AG04450 (cell line): ENCODE data around the gene ALOX5. TPM values are rescaled to one million over a fixed set of nuclear protein-coding genes. Genes with fewer than 3 reads are reported as not detected.

Experiments used
- CTCF ChIA-PET: fragments of 300-600, 350-600 bp; formaldehyde crosslinking; extraction: SDS; loops from one replicate; lab custom pipeline; 2022; ENCODE audit warnings: antibody characterized with exemption, inconsistent platforms; lab: Charles Lee
- POLR2A ChIA-PET: fragments of 350-600 bp; formaldehyde crosslinking; extraction: SDS; loops from one replicate; lab custom pipeline; 2021; ENCODE audit warnings: antibody characterized with exemption, inconsistent platforms; lab: Yijun Ruan, JAX
- DNase-seq: peaks from one replicate; pipeline ENCODE4 v3.0.0-alpha.2; 2011; ENCODE audit warnings: low read depth, low spot score
- H3K27ac ChIP-seq: one replicate; pipeline ENCODE4 v1.5.1; 2012; ENCODE audit warnings: low read depth, low read length, control low read depth
- H3K27me3 ChIP-seq: one replicate; pipeline ENCODE4 v1.6.0; 2012; ENCODE audit warnings: low read length; ENCODE audit not compliant: control insufficient read depth, insufficient read depth
- H3K4me3 ChIP-seq: 2 replicates; pipeline ENCODE4 v1.5.1; 2011; ENCODE audit warnings: mild to moderate bottlenecking, low read depth, low read length, control low read depth
- H3K9me3 ChIP-seq: 2 replicates; pipeline ENCODE4 v1.5.1; 2012; ENCODE audit warnings: low read length; ENCODE audit not compliant: control insufficient read depth, insufficient read depth
- CTCF ChIP-seq: IDR thresholded peaks from 2 replicates; pipeline ENCODE4 v1.5.1; 2011; ENCODE audit warnings: low read depth, low read length, control low read depth, inconsistent platforms
- polyA plus RNA-seq: library from polyadenylated mRNA; depleted of rRNA; stranded (reverse); fragments of >200 nt; gene quantifications from 2 replicates; pipeline ENCODE4 v1.2.3, GENCODE V29; 2011

ALOX5 gene
- polyA plus RNA-seq, 1 experiment: not detected

GRCh38 chr10:45443101-45444009 lies 69.3 kb downstream of the ALOX5 start:
- Histone ChIP-seq H3K27me3 (peaks cover 7% of the 10 kb centered on the region), H3K27ac (no peak overlapping the region), H3K4me3 (no peak overlapping the region), H3K9me3 (peaks cover 6% of the 10 kb centered on the region; the same call in 1 of the 2 replicates)
- POLR2A ChIA-PET: no interaction called here
- CTCF ChIA-PET: no interaction called here
- no peak for DNase-seq
- no peak for TF ChIP-seq CTCF

GRCh38 chr10:45444022-45444421 lies 70.0 kb downstream of the ALOX5 start:
- ChIA-PET CTCF (no interaction called here), POLR2A (no interaction called here)
- Histone ChIP-seq H3K27me3 (peaks cover 4% of the 10 kb centered on the region), H3K4me3 (no peak overlapping the region), H3K9me3 (peaks cover 6% of the 10 kb centered on the region; the same call in 1 of the 2 replicates), H3K27ac (no peak overlapping the region)
- no peak for DNase-seq
- TF ChIP-seq CTCF: no peak

GRCh38 chr10:45444976-45445898 lies 71.2 kb downstream of the ALOX5 start:
- DNase-seq: no peak
- CTCF ChIA-PET: no interaction called here
- Histone ChIP-seq H3K9me3 (peaks cover 6% of the 10 kb centered on the region; the same call in 1 of the 2 replicates), H3K27ac (no peak overlapping the region), H3K27me3 (peaks cover 4% of the 10 kb centered on the region), H3K4me3 (no peak overlapping the region)
- POLR2A ChIA-PET: no interaction called here
- no peak for TF ChIP-seq CTCF

GRCh38 chr10:45446858-45447257 lies 72.8 kb downstream of the ALOX5 start:
- POLR2A ChIA-PET: interaction anchor here (0.6 kb wide), 1 partner anchor 196 kb away, joined by 4 read pairs; no protein-coding TSS in a partner anchor
- Histone ChIP-seq H3K27me3 (peaks cover 4% of the 10 kb centered on the region), H3K4me3 (no peak overlapping the region), H3K27ac (no peak overlapping the region), H3K9me3 (peaks cover 6% of the 10 kb centered on the region; the same call in 1 of the 2 replicates)
- CTCF ChIA-PET: no interaction called here
- DNase-seq: no peak
- TF ChIP-seq CTCF: no peak
